Gastrocnemius medialis (tissue), 4 donors: ENCODE data around the gene TNFRSF6B. TPM values are rescaled to one million over a fixed set of nuclear protein-coding genes. Genes with fewer than 3 reads are reported as not detected.
A peak's percentile ranks its signal among the peaks of the same experiment; 100 is the strongest.

Experiments
- ATAC-seq, 2 donors: fragments of 150-250 bp; one replicate each; pipeline ENCODE4 v1.9.1; 2016
- DNase-seq, 2 donors: peaks; one replicate each; pipeline ENCODE4 v3.0.0-alpha.2; 2019
- H3K27ac ChIP-seq, 4 donors: fragments of 200-600 bp; sonication (generic); 1 replicate in 1 of 4; 2 replicates in 3 of 4; pipeline ENCODE4 v1.5.1; 2016 to 2018; ENCODE audit warnings: mild to moderate bottlenecking in 2 of 4, moderate library complexity in 1 of 4
- H3K27me3 ChIP-seq, 3 donors: fragments of 200-600 bp; sonication (generic) in 2 of 3; 1 replicate in 1 of 3; 2 replicates in 2 of 3; pipeline versions ENCODE4 v1.5.1 to v1.6.0; 2016 to 2019; ENCODE audit warnings: mild to moderate bottlenecking in 1 of 3, moderate library complexity in 1 of 3
- H3K36me3 ChIP-seq, 2 donors: fragments of 200-600 bp; sonication (generic) in 1 of 2; one replicate each; pipeline ENCODE4 v1.5.1; 2017 to 2018
- H3K4me1 ChIP-seq, 2 donors: fragments of 200-600 bp; sonication (generic) in 1 of 2; one replicate each; pipeline ENCODE4 v1.5.1; 2016 to 2017; ENCODE audit warnings: mild to moderate bottlenecking in 2 of 2
- H3K4me3 ChIP-seq, 4 donors: fragments of 200-600 bp; sonication (generic) in 3 of 4; 1 replicate in 1 of 4; 2 replicates in 3 of 4; pipeline ENCODE4 v1.5.1; 2016 to 2019; ENCODE audit warnings: mild to moderate bottlenecking in 2 of 4
- H3K9me3 ChIP-seq, 3 donors: fragments of 200-600 bp; sonication (generic) in 2 of 3; 1 replicate in 1 of 3; 2 replicates in 2 of 3; pipeline ENCODE4 v1.5.1; 2016 to 2019
- POLR2A ChIP-seq, 2 donors: fragments of 450-650 bp; IDR thresholded peaks; one replicate each; pipeline ENCODE4 v1.6.1; 2017; ENCODE audit warnings: antibody characterized with exemption in 2 of 2, mild to moderate bottlenecking in 2 of 2, moderate library complexity in 2 of 2
- in situ Hi-C, 4 donors: fragments of 200-750 bp; cut with MboI; loops; one replicate each; pipeline versions ENCODE4 v1.15.0 to v1.8.0; 2017; ENCODE audit warnings: low sequenced_read_pairs in 4 of 4
- intact Hi-C: fragments of 100-400 bp; cut with DNase I; formaldehyde crosslinking; loops from one replicate; pipeline ENCODE4 v1.15.1; 2023; ENCODE audit warnings: low total_unique reads
- total RNA-seq, 4 donors: library from RNA; depleted of rRNA; stranded (reverse); fragments of >200 nt; gene quantifications; one replicate each; pipeline versions ENCODE4 v1.1.0 to v1.2.3, GENCODE V29; 2016
- TF ChIP-seq, protein P1 (sequence below), 5 experiments: fragments of 450-650 bp in 3 of 5; fragments of 200-600 bp in 2 of 5; sonication (generic) in 2 of 5; IDR thresholded peaks in 4 of 5; conservative IDR thresholded peaks in 1 of 5; 1 replicate in 4 of 5; 2 replicates in 1 of 5; pipeline ENCODE4 v1.5.1; 2016 to 2019; ENCODE audit warnings: antibody characterized with exemption in 5 of 5, mild to moderate bottlenecking in 3 of 5, moderate library complexity in 3 of 5

Gene TNFRSF6B
- total RNA-seq, 4 donors from 2014 or later: 1.2 to 4.8 (median 3.1) TPM

DNA sequence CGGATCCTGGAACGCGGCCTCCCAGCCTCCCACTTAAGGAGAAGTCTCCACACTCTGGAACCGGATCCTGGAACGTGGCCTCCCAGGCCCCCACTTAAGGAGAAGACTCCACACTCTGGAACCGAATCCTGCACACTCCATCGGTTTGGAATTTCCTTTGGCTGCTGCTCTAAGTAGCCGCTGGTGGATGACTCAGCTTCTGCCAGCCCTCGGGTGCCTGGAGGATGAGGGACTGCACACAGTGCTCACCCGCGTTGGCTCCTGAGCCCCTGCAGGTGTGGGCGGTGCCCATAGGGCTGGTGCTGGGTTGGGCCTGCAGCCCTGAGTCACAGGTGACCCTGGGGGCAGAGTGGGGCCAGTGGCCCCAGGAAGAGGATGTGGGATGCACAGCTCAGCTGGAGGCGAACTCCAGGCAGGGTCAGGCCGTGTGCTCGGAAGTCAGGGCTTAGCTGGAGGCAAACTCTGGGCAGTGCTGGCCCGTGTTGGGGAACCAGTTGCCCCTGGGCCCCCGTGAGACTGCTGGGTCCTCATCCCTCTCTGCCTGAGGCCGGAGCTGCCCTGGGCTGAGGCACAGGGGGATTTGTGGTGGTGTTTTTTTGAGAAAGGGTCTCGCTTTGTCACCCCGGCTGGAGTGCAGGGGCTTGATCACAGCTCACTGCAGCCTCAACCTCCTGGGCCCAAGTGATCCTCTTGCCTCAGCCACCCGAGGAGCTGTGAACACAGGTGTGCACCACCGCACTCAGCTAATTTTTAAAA is 13.9 kb upstream of the TNFRSF6B start:
- in situ Hi-C loops: no loop called here
- intact Hi-C loops: no loop called here
- Histone ChIP-seq H3K27me3 (no peaks in the 10 kb centered on the region), H3K4me1 (peaks cover 11 to 19% of the 10 kb centered on the region in 2 donors), H3K9me3 (no peaks in the 10 kb centered on the region), H3K36me3 (peaks cover 0 to 15% of the 10 kb centered on the region in 2 donors), H3K4me3 (no peak overlapping the region), H3K27ac (peak overlapping the region; percentile 59 to 75 (median 64))
- peak; percentile 42 to 65 for DNase-seq
- TF ChIP-seq, protein P1, sequence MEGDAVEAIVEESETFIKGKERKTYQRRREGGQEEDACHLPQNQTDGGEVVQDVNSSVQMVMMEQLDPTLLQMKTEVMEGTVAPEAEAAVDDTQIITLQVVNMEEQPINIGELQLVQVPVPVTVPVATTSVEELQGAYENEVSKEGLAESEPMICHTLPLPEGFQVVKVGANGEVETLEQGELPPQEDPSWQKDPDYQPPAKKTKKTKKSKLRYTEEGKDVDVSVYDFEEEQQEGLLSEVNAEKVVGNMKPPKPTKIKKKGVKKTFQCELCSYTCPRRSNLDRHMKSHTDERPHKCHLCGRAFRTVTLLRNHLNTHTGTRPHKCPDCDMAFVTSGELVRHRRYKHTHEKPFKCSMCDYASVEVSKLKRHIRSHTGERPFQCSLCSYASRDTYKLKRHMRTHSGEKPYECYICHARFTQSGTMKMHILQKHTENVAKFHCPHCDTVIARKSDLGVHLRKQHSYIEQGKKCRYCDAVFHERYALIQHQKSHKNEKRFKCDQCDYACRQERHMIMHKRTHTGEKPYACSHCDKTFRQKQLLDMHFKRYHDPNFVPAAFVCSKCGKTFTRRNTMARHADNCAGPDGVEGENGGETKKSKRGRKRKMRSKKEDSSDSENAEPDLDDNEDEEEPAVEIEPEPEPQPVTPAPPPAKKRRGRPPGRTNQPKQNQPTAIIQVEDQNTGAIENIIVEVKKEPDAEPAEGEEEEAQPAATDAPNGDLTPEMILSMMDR (IDR thresholded peaks at IDR 0.05 in 4 of 5, conservative IDR thresholded peaks at IDR 0.05 in 1 of 5): no peak
- no peak for TF ChIP-seq POLR2A (IDR thresholded peaks at IDR 0.05)
- peak; percentile 62 to 64 for ATAC-seq

DNA sequence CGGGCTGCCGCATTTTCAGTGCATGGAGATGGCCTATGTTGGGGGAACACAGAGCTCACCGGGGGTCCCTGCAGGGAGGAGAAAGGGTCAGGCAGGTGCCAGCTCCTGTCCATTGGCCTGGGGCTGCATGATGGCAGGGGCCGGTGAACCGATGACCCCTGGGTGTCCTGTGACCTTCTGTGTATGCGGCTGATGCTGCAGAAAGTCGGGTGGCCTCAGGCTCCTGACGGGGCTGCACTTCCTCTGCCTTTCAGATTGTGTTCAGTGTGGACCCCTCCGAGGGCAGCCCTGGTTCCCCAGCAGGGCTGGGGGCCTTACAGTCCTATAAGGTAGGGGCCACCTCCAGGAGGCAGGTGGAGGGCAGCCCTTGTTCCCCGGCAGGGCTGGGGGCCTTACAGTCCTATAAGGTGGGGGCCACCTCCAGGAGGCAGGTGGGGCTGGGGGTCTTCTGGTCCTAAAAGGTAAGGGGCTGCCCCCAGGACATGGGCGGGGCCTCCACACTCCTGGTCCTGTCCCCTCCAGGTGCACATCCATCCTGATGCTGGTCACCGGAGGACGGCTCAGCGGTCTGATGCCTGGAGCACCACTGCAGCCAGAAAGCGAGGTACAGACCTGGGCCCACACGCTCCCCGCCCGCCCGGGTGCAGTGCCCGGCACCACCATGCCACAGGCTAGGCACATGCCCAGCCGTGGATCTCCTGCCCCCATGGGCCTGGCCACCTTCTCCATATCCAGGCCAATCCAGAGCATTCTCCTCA is 11.0 kb upstream of the TNFRSF6B start:
- Histone ChIP-seq H3K27ac (peak overlapping the region; percentile 78 to 83 (median 82)), H3K4me1 (peaks cover 14 to 27% of the 10 kb centered on the region in 2 donors), H3K27me3 (no peaks in the 10 kb centered on the region), H3K4me3 (no peak overlapping the region), H3K9me3 (no peaks in the 10 kb centered on the region), H3K36me3 (no peaks in the 10 kb centered on the region)
- in situ Hi-C loops (no loop called here), intact Hi-C loops (no loop called here)
- TF ChIP-seq POLR2A (IDR thresholded peaks at IDR 0.05): no peak
- TF ChIP-seq, protein P1 (IDR thresholded peaks at IDR 0.05 in 4 of 5, conservative IDR thresholded peaks at IDR 0.05 in 1 of 5): no peak
- DNase-seq: no peak
- ATAC-seq: no peak

DNA sequence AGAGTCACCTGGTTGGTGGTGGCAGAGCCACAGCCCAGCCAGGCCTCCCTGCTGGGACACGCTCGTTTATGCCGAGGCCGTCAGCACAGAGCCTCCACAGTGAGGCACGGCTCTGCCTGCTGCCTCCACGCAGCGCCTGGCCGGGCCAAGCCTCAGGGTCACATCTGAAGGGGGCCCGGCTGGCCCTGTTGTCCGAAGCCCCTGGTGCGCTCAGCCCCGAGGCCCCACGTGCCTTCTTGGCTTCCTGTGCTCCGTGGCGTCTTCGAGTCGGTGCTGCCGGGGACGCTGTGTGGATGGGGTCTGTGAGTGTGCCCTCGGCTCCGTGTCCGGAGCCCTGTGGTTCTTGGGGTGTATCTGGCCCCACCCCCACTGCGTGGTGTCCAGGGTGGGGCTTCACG is 10.4 kb upstream of the TNFRSF6B start:
- DNase-seq (no peak), ATAC-seq (no peak)
- no peaks in the 10 kb centered on the region for H3K36me3 ChIP-seq
- H3K27ac ChIP-seq: peak overlapping the region; percentile 78 to 83 (median 82)
- no peaks in the 10 kb centered on the region for H3K9me3 ChIP-seq
- H3K4me3 ChIP-seq: peak overlapping the region in 2 of 4 donors; percentile 17 to 19
- intact Hi-C loops: no loop called here
- TF ChIP-seq, protein P1 (IDR thresholded peaks at IDR 0.05 in 4 of 5, conservative IDR thresholded peaks at IDR 0.05 in 1 of 5): no peak
- TF ChIP-seq POLR2A (IDR thresholded peaks at IDR 0.05): no peak
- in situ Hi-C loops: no loop called here
- H3K4me1 ChIP-seq: peaks cover 14 to 27% of the 10 kb centered on the region in 2 donors
- no peaks in the 10 kb centered on the region for H3K27me3 ChIP-seq

DNA sequence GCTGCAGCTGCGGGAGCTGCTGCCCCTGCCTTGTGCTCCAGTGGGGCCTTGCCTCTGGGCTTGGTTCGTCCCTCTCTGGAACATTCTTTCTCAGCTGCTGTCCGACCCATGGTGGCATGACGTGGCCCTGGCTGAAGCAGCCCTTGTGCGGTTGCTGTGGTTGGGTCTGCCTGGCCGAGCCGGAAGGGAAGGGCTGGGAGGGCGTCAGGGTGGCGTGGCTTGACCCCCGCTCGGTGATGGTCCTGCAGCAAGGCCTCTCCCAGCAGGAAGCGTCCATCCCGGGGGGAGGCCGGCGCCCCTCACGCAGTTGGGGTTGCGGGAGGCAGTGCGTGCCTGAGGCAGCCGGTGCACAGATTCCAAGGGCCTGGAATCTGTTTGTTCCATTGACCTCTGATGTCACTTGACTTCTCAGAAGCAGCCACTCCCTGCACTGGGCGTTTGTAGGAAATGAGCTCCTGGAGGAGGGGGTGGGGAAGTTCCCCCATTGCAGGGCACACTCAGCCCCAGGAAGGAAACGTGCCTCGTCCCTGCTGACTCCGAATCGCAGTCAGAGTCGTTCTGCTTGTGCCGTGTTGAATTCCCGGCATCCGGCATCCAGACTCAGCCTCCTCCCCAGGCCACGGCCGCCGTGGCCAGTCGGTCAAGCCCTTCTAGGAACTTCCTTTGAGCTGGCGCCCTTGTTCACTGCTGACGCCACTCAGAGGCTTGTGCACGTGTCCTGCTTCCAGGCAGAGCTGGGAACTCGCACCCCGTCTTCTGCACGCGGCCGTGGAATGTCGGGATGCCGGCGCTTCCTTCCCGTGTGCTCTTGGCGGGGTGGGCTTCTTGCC is 9.7 kb upstream of the TNFRSF6B start:
- TF ChIP-seq, protein P1 (IDR thresholded peaks at IDR 0.05 in 4 of 5, conservative IDR thresholded peaks at IDR 0.05 in 1 of 5): no peak
- peak; percentile 14 to 45 for TF ChIP-seq POLR2A (IDR thresholded peaks at IDR 0.05)
- H3K4me1 ChIP-seq: peaks cover 14 to 27% of the 10 kb centered on the region in 2 donors
- no peaks in the 10 kb centered on the region for H3K9me3 ChIP-seq
- DNase-seq (peak; percentile 49 to 63), ATAC-seq (peak; percentile 60 to 62)
- H3K27ac ChIP-seq: peak overlapping the region; percentile 78 to 83 (median 82)
- H3K4me3 ChIP-seq: peak overlapping the region in 2 of 4 donors; percentile 17 to 19
- intact Hi-C loops: no loop called here
- no peaks in the 10 kb centered on the region for H3K36me3 ChIP-seq
- in situ Hi-C loops: no loop called here
- H3K27me3 ChIP-seq: no peaks in the 10 kb centered on the region
